Left ventricle myocardium superior (tissue), 1 donor: Measurements from ENCODE around the gene IKZF4. TPM values are rescaled to one million over a fixed set of nuclear protein-coding genes. Genes with fewer than 3 reads are reported as not detected.
"Not testable (repeated sequence)": the region's sequence is repeated elsewhere in the genome, so short reads cannot be mapped to it uniquely, and the experiment has no call there.

Experiments used
- ATAC-seq: fragments of 200-7000 bp; cut with Tn5 transposase; one replicate; pipeline ENCODE4 v1.9.1; 2020; ENCODE audit warnings: mild to moderate bottlenecking, moderate library complexity
- DNase-seq: peaks from one replicate; pipeline ENCODE4 v3.0.0-alpha.2; 2020
- intact Hi-C: fragments of 100-400 bp; cut with micrococcal nuclease; formaldehyde crosslinking; loops from one replicate; pipeline ENCODE4 v1.11.0; 2022
- long read RNA-seq: library from polyadenylated mRNA; unstranded; transcript quantifications from one replicate; pipeline ENCODE4 v2.0.0, GENCODE V29; 2021
- total RNA-seq: library from RNA; stranded (reverse); fragmentation: NEBNext Ultra II Directional; extraction: Animal tissue kit (Norgen Biotek cat#: 25700); gene quantifications from one replicate; pipeline ENCODE4 v1.2.1, GENCODE V29; 2021
- donor health status: DM: no; HTN: yes; CAD: no; lungs with severe emphysema.

IKZF4 gene
- 7.5 TPM for total RNA-seq
- long read RNA-seq, partial matches to known transcripts: 0 of 3 reads
- long read RNA-seq, other reads (novel, unspliced or antisense): 3 of 3 reads

DNA sequence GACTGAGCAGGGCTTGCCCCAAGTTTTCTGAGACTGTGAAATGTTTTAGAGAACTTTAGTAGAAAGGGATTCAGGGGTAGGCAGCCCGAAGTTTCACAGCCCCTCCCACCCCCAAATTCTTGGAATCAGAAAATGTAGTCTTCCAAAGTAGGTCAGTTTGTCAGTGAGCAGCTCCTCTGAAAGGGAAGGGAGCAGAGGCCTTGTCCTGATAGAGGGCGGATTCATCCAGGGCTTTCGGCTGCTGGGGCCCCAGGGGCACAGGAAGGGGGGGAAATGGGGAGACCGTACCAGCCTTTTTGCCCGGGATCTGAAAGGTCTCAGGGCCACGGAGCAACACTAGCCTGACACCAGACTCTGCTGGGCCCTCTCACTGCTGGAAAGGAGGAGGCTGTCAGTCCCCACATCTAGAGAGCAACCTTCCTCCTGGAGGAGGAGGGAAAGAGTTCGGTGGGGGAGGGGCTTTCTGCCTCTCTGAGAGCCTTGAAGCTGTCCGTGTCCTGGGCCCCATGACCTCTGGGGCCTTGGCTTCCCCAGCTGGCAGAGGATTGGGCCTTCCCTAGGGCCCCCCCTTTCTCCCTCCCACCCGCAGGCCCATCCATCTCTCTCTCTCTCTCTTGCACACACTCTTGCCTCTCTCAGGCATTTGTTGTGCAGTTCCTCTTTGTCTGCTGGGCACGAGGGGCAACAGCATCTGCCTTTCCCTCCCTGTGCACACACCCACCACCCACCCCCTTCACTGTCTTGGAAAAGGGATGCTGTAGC lies at the start of gene IKZF4:
TSS of gene IKZF4 (plus strand) at position 621 of the 762 bp plus-strand sequence. CDS start 451 bp downstream, outside the sequence.
- intact Hi-C loops: no loop called here
- ATAC-seq (peak; percentile 69), DNase-seq (peak; percentile 51)

- no peak for ATAC-seq
- intact Hi-C loops: no loop called here
Measured at GRCh38 chr12:55972042-55972441, 48.8 kb upstream of the IKZF4 start.

GRCh38 chr12:55972456-55972855 lies 48.4 kb upstream of the IKZF4 start:
- ATAC-seq: no peak
- DNase-seq: no peak
- intact Hi-C loops: no loop called here

More at GRCh38 chr12:55972042-55972441, 48.8 kb upstream of the IKZF4 start:
- no peak for DNase-seq

- intact Hi-C loops: no loop called here
- peak; percentile 1 for ATAC-seq
Measured at GRCh38 chr12:55972911-55973598, 47.8 kb upstream of the IKZF4 start.

GRCh38 chr12:55973599-55974307 lies 47.1 kb upstream of the IKZF4 start, which contains the start of gene RAB5B:
Gene RAB5B, plus strand, starts transcription at chr12:55974078. Its CDS starts 12,883 bp downstream, at chr12:55986961.
- ATAC-seq: peak; percentile 93
- intact Hi-C loops: no loop called here
- peak; percentile 99 for DNase-seq

More at GRCh38 chr12:55972911-55973598, 47.8 kb upstream of the IKZF4 start:
- DNase-seq: no peak

GRCh38 chr12:55974308-55974730 lies 46.5 kb upstream of the IKZF4 start:
- DNase-seq: no peak
- intact Hi-C loops: no loop called here
- ATAC-seq: peak; percentile 52

GRCh38 chr12:55978393-55978792 lies 42.5 kb upstream of the IKZF4 start:
- ATAC-seq: no peak
- DNase-seq: no peak
- intact Hi-C loops: no loop called here

DNA sequence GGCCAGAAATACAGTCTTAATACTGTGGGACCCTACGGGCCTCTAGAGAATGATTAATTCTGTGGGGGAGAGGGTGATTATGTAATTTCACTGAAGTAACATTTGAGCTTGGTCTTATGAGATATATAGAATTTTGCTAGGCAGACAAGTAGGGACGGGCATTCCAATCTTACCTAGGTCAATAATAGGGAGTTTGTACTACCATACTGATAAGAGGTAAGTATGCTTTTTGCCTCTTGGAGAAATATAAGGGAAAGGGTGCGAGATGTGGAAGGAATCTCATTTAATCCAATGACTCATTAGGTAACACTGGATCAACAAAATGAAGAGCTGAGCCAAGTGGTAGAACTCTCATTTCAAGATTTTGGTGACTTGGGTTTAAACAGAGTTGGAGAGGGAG lies 41.8 kb upstream of the IKZF4 start:
- no peak for DNase-seq
- intact Hi-C loops: no loop called here
- no peak for ATAC-seq

GRCh38 chr12:55981882-55982281 lies 39.0 kb upstream of the IKZF4 start:
- DNase-seq, intact Hi-C loops, ATAC-seq: not testable (repeated sequence)

- intact Hi-C loops: no loop called here
- DNase-seq: no peak
- ATAC-seq: no peak
Measured at GRCh38 chr12:55982319-55982936, 38.4 kb upstream of the IKZF4 start.

- ATAC-seq (peak; percentile 44), DNase-seq (no peak)
- intact Hi-C loops: no loop called here
Measured at GRCh38 chr12:55983232-55983842, 37.5 kb upstream of the IKZF4 start.

DNA sequence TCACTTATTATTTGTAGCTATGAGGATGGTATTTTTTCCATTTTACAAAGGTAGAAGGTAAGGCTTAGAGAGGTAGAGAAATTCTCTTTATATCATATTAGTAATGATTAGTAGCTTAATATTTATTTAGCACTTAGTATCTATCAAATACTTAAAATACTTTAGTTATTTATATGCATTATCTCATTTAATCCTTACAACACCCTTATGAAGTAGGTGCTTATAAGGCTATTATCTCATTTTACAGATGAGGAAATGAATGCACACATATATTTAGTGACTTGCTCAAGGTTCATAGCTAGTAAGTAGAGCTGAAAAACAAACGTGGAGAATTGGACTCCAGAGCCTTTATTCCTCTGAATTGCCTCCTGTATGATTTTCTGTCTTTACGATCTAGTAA lies 36.0 kb upstream of the IKZF4 start:
- ATAC-seq: no peak
- no peak for DNase-seq
- intact Hi-C loops: no loop called here

- DNase-seq (no peak), ATAC-seq (no peak)
- intact Hi-C loops: no loop called here
Measured at GRCh38 chr12:55985341-55985740, 35.5 kb upstream of the IKZF4 start.

- ATAC-seq, DNase-seq, intact Hi-C loops: not testable (repeated sequence)
Measured at GRCh38 chr12:55985976-55986375, 34.9 kb upstream of the IKZF4 start.

DNA sequence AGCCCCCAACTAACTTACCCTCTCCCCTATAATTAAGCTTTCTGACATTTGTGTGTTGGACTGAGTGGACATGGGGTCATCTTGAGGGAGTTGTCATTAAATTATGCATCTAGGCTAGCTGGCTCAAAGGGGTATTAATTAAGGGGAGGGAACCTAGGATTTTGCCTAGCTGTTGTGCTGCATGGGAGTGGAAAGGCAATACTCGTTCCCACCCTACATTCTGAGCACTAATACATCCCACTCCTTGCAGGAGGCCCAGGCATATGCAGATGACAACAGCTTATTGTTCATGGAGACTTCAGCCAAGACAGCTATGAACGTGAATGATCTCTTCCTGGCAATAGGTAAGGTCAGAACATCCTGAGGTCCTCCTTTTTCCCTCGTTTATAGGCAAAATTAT lies 29.7 kb upstream of the IKZF4 start:
- ATAC-seq: no peak
- intact Hi-C loops: no loop called here
- DNase-seq: no peak

- no peak for ATAC-seq
- DNase-seq: no peak
- intact Hi-C loops: no loop called here
Measured at GRCh38 chr12:55993230-55993853, 27.5 kb upstream of the IKZF4 start.

GRCh38 chr12:55995366-55995765 lies 25.5 kb upstream of the IKZF4 start:
- intact Hi-C loops: no loop called here
- no peak for ATAC-seq
- no peak for DNase-seq

DNA sequence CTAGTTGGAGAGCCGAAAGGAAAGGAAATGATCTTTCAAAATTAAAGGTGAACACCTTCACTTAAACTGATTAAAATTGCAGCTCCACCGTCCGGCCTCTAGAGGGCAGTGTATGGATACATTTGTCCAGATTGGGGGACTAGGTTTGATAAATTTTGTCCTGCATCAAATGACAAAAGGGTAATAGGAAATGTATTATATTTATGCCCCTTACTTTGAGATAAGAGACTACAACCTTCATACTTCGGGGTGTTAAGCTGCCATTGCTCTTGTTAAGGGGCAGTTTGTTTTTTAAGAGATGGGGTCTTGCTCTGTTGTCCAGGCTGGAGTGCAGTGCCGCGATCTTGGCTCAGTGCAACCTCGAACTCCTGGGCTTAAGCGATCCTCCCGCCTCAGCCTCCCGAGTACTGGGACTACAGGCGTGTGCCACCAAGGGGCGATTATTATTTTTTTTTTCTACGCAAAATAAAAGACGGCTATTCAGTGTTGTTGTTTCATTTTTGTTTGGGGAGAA lies 24.6 kb upstream of the IKZF4 start:
- ATAC-seq: peak; percentile 53
- no peak for DNase-seq
- intact Hi-C loops: no loop called here
